Hematopoietic multipotent progenitor cell treated with erythropoietin and hydrocortisone succinate and interleukin-3 and kit ligand, for 17 days (in vitro differentiated cells): ENCODE results near the gene MYO9B.
"Not testable (repeated sequence)": the region's sequence is repeated elsewhere in the genome, so short reads cannot be mapped to it uniquely, and the experiment has no call there.

ENCODE experiments used
- DNase-seq: peaks from one replicate; pipeline ENCODE4 v3.0.0-alpha.2; 2015; ENCODE audit warnings: low spot score

MYO9B gene

DNA sequence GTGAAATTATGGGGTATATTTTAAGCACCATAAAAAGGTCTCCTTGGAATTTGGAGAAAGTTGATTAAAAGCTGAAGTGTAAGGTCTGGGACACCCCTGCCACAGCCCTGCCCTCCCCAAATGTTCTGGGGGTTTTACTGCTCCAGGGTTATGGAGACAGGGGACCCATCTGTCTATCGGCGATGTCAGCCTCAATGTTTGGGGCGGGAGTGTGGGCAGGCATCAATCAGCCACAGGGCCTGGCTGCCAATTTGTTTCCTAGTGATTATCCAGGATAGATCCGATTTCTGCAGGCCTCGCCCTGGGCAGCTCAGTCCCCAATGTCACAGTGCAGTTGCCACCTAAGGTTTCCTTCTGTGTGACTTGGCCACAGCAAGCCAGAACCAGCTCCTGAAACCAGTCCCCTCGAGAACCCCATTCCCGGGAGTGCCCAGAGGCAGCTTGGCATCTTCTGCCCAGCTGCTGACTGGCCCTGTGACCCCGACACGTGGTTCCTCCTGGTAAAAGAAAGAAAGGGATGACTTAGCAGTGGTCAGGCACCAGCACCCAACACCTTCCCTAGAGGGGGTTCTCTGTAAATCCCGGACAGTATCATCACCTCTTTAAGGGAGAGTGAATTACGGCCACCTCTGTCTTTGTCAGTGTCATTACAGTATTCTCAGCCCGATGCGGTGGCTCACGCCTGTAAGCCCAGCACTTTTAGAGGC is 41.6 kb downstream of the MYO9B start:
- DNase-seq = no peak

DNA sequence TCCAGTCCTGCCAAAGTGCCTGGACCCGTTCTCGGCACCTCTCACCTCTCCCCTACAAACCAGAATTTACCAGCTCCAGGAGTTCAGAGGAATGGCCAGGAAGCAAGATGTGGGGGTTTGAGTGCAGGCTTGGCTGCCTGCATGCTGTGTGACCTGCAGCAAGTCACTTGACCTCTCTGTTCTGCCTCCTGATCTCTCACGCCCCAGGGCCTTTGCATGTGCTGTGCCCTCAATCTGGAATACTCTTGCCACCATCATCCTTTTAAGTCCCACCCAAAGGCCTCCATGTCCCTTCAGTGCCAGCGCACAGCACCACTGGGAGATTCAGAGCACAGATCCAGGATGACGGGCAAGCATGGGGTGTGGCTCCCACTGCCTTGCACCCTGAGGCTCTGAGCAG is 43.4 kb downstream of the MYO9B start:
- DNase-seq = no peak

DNA sequence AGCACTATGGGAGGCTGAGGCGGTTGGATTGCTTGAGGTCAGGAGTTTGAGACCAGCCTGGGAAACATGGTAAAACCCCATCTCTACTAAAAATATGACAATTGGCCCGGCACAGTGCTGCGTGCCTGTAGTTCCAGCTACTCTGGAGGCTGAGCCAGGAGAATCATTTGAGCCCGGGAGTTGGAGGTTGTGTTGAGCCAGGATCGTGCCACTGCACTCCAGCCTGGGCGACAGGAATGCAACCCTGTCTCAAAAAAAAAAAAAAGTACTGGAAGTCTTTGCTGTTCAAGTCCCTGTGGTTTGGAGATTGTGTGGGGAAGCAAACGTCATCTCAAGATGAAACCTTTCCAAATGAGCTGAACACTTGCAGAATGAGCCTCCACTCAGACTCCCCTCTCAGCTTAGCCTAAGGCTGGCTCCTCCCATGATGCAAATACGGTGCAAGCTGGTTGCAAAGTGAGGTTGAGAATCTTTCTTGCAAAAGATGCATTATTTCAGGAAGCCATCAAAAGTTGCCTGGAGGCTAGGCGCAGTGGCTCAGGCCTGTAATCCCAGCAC is 46.2 kb downstream of the MYO9B start:
- DNase-seq = no peak

DNA sequence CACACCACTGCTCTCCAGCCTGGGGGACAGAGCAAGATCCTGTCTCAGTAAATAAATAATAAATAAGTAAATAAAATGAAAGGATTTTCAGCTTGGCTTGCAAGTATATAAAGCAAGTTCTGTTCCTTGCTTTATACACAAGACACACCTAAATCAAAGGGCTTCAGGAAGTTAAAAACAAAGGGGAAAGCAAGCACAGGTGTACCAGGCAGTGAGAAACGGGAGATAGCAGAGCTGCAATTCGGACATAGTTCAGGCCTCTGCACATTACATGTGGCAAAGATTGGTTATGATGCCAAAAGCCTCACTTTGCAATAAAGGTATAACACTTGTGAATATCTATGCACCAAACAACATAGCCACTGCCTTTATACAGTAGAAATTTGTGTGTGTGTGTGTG is 47.5 kb downstream of the MYO9B start:
- no peak for DNase-seq

DNA sequence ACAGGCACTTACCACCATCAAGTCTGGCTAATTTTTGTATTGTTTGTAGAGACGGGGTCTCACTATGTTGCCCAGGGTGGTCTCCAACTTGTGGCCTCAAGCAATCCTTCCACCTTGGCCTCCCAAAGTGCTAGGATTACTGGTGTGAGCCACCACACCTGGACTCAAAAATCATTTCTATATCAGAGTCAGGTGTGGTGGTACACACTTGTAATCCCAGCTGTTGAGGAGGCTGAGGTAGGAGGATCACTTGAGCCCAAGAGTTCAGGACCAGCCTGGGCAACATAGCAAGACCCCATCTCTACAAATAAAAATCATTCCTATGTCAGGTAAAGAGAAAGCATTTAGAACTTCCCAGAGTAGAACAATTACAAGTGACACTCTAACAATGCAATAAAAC is 48.4 kb downstream of the MYO9B start:
- no peak for DNase-seq

DNA sequence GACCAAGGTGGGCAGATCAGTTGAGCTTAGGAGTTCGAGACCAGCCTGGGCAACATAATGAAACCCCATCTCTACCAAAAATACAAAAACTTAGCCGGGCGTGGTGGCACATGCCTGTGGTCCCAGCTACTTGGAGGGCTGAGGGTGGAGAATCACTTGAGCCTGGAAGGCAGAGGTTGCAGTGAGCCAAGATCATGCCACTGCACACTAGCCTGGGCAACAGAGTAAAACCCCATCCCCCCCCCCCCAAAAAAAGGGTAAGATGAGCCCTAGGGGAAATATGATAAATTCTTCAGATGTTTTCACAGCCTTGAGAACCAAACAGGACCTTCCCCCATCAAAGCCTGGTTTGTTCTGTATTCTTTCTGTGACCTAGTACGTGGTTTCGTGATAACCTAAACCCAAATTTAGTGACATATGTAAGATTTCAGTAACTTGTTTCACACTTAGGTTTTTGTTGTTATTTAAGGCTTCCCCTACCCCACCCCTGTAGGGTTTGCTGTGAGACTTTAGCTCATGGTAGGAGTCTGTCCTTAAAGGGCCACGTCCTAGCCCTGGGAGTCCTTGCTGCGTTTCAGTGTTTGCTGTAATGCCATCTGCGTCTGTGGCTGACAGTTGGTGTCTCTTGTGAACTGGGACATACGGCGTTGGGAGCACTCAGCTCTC is 49.6 kb downstream of the MYO9B start:
- no peak for DNase-seq

DNA sequence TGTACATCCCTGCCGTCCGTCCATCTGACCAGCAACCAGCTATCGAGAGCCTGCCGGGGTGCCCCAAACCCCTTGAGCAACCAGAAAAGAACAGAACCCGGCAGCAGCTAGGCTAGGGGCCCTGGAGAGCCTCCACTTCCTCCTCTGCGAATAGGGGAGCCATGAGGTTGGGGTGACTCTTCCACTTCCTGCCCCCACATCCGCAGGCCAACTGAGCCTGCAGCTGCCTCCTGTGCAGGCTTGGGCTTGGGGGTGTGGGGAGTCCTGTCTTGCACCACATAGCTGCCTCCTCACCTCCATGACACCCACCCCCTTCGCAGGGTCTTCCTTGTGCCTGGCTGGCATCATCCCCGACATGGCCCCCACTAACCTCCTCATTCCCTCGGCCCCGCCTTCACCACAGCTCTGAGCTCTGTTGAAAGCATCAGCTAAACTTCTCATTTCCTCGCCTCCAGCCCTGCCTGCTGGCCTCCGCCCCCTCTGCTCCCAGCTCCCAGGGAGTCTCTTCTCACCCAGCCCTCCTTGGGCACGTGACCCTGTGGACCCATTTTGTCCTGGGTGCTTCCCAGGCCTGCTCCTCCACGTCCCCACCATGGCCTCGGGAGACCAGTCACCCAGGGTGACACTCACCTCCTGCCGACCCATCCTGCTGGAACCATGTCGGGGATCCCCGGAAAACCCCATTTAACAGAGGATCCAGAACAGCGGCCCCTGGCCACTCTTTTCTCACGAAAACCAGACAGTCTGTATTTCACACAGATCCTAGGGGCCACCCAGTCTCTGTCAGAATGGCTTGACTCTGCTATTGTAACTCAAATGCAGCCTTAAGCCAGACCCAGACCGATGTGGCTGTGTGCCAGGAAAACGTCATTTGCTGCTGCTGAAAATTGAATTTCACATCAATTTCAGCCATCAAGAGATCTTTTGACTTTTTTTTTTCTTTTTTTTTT is 50.4 kb downstream of the MYO9B start:
- no peak for DNase-seq

DNA sequence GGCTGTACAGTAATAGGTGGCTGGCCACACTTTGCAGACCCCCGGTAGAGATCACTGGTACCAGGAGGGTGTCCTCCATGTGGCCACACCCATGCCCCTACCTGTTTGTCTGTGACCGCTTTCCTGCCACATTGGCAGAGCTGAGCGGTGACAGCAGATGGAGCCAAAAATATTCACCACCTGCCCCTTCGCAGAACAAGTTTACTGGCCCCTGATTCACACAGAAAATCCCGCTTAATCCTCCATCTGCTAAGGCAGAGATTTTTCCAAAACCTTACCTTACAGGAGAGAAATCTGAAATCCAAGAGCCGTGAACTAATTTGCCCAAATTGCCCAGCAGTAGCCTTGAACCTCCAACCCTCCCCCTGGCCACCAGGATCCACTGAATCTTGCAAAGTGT is 52.1 kb downstream of the MYO9B start:
- no peak for DNase-seq

DNA sequence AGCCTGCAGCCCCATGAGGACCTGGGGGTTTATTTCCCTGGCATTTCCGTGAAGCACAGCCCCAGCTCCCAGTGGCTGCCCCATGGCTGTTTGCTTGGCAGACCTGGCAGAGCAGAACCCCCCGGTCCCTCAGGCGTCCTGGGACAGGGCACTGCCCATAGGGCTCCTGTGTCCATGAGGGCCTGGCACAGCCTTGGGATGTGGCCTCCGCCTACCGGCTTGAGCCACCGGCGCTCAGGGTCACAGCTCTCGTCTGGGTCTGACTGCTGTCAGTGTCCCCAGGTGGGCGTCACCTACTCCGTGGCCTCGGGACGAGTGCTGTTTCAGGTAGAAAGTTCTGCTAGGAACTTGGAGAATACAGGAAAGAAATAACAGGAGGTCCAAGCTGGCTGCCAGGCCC is 52.8 kb downstream of the MYO9B start:
- DNase-seq = no peak

DNA sequence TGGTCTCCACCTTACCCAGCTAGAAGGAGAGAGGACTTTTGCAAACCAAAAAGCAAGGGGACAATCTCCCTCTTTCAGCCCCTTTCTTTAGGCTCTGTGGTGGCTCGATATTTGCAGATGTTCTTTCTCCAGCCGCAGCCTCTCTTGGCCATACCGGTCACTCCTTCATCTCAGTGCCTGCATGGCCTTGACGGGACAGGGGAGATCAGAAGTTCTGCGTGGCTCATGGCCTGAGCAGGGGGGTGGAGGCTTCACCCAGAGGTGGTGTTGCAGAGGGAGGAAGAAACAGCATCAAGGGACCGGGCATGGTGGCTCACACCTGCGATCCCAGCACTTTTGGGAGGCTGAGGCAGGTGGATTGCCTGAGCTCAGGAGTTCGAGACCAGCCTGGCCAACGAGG is 53.2 kb downstream of the MYO9B start:
- DNase-seq = no peak

DNA sequence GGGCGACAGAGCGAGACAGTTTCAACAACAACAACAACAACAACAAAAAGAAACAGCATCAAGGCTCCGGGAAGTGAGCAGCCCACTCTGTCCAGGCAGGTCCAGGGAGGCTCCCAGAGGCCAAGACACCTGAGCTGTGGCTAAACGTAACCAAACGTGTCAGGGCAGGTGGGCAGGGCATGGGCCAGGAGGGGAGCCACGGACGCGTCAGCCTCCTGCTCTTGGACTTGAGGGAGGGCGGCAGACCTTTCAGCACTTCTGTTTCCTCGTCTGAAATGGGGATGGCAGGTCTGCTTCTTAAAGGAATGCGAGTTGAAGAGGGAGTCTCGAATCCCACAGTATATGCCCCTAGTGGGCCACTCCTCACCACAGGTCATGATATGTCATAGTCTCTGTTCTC is 53.8 kb downstream of the MYO9B start:
- no peak for DNase-seq

DNA sequence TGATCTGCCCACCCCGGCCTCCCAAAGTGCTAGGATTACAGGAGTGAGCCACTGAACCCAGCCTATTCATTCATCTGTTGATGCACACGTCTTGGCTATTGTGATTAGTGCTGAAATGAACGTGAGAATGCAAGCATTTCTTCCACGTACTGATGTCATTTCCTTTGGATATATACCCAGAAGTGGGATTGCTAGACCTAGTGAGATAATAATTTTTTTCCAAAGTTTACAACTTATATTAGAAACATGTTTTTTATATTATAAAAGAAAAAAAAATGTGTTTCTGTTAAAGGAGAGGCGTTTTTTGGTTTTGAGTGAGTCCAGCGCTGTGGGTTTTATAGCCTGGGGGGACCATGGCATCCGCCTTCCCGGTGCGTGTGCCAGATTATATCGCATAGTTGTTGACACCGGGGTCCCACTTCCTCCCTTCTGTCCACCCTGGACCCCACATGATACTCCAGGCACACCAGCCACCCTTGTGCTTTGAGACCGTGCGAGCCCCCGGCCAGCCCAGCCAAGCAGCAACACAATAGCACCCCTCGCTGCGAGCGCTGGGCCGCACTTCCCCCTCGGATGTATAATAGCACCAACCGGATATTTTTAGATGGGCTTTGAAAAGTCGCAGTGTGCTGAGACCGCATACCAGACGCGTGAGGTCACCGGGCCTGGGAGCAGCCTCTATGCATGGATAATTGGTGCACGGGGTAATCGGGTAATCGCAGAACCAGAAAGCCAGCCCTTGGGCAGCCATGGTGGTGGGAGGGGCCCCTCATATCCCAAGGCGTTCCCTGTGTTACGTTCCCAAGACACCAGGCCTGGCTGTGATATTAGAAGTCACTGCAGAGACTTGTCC is 59.6 kb downstream of the MYO9B start:
- no peak for DNase-seq

DNA sequence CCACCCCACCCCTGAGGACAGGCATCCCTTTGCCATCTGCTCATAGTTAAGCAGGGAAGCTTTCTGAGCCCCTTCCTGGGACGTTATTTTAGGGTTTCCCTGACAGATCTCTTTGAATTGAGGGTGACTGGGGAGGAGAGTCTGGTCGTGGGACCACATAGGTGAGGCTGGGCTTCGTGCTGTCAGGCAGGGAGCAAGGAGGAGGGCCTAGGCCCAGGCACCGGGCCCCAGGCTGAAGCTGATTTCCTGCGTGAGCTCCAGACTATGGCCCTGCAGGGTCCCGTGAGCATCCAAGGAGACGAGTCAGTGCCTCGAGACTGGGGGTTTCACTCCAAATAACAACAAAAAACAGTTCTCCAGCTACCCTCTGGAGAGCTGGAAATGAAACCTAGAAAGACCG is 60.4 kb downstream of the MYO9B start:
- DNase-seq = no peak

DNA sequence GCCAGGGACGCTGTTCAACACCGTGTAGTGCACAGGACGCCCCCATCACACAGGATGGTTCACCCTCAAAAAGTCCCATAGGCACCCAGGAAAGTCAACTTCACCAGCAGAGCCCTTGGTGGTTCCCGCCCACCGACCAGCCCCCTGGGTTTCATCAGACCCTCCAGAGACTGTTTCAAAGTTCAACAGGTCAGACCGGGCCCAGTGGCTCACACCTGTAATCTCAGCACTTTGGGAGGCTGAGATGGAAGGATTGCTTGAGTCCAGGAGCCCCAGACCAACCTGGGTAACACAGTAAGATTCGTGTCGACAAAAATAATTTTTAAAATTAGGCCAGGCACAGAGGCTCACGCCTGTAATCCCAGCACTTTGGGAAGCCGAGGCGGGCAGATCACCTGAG is 61.0 kb downstream of the MYO9B start:
- DNase-seq = no peak

DNA sequence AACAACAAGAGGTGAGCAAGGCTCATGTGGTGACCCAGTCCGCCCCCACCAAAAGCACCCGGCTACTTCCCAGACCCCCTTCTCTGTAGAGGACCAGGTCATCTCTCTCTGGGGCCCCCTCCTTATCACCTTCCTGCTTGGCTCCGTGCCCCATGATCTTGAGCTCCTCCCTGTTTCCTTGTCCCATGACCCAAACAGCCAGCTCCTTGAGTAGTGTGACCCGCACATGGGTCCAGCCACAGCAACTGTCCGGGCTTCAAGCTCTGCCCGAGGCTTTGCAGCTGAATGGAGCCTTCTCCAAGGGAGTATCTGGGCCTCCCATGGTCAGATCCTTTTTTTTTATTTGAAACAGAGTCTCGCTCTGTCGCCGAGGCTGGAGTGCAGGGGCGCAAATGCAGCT is 61.8 kb downstream of the MYO9B start:
- no peak for DNase-seq

DNA sequence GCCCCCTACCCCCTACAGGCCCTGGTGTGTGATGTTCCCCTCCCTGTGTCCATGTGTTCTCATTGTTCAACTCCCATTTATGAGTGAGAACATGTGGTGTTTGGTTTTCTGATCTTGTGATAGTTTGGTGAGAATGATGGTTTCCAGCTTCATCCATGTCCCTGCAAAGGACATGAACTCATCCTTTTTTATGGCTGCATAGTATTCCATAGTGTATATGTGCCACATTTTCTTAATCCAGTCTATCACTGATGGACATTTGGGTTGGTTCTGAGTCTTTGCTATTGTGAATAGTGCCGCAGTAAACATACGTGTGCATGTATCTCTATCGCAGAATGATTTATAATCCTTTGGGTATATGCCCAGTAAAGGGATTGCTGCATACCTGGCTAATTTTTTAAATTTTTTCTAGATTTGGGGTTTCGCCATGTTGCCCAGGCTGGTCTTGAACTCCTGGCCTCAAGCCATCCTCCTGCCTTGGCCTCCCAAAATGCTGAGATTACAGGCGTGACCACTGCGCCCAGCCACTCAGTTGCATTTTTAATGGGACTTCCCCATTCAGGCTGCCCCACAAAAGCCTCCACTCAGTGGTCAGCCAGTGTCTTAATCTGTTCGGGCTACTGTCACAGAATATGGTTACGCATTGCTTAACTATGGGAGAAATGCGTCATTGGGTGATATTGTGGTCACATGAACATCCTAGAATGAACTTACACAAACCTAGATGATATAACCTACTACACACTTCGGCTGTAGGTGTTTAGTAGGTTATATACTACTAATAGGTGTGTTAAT is 62.7 kb downstream of the MYO9B start:
- not testable (repeated sequence) for DNase-seq

DNA sequence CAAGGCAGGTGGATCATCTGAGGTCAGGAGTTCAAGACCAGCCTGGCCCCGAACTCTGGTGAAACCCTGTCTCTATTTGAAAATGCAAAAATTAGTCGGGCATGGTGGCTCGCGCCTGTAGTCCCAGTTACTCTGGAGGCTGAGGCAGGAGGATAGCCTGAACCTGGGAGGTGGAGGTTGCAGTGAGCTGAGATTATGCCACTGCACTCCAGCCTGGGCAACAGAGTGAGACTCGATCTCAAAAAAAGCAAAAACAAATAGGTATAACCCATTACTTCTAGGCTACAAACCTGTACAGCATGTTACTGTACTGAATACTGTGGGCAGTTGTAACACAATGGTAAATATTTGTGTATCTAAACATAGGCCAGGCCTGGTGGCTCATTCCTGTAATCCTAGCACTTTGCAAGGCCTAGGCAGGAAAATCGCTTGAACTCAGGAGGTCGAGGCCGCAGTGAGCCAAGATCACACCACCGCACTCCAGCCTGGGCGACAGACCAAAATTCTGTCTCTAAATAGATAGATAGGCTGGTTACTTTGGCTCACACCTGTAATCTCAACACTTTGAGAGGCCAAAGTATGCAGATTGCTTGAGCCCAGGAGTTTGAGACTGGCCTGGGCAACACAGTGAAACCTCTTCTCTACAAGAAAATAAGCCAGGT is 63.5 kb downstream of the MYO9B start:
- DNase-seq = no peak

DNA sequence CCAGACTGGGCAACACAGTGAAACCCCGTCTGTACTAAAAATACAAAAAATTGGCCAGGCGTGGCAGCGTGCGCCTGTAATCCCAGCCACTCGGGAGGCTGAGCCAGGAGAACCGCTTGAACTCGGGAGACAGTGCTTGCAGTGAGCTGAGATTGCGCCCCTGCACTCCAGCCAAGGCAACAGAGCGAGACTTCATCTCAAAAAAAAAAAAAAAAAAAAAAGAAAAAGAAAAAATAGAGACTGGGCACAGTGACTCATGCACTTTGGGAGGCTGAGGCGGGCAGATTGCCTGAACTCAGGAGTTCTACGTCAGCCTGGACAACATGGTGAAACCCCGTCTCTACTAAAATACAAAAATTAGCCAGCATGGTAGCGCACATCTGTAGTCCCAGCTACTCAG is 69.2 kb downstream of the MYO9B start:
- DNase-seq = not testable (repeated sequence)

DNA sequence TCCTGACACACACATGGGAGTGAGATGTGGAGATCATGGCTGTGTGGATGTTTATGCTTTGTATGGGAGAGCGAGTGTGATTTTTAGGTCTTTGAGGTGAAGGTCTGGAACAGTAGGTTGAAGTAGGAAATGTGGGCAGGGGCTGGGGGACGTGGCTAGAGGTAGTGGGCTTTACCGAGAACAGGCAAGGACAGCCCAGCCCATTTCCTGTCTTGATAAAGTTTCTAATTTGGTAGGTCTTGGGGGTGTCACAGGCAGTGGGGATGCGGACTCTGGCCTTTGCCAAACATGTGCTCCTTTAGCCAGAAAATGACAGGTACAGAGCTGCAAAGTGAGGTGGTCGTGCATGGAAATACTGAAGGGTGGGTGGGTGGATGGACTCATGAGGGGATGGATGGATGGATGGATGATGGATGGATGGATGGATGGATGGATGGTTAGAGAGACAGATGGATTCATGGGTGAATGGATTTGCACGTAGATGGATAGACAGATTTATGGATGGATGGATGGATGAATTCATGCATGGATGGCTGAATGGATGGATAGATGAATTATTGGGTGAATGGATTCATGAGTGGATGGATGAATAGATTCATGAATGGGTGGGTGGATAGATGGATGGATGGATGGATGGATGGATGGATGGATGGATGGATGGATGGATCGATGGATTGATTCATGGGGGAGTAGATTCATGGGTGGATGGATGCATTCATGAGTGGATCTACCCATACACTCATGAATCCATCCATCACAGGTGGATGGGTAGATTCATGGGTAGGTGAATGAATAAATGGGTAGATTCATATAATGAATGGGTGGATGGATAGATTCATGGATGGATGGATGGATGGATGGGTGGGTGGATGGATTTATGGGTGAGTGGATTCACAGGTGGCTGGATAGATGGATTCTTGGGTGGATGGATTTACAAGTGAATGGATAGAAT is 70.2 kb downstream of the MYO9B start:
- no peak for DNase-seq
